HG03095 (cell line): Measurements from ENCODE around the gene TSPAN11.

Experiments used
- ATAC-seq: cut with Tn5 transposase; IDR thresholded peaks from one replicate; pipeline ENCODE4 v1.9.1; 2021; ENCODE audit warnings: moderate library complexity; ENCODE audit not compliant: unreplicated experiment

Gene TSPAN11

DNA sequence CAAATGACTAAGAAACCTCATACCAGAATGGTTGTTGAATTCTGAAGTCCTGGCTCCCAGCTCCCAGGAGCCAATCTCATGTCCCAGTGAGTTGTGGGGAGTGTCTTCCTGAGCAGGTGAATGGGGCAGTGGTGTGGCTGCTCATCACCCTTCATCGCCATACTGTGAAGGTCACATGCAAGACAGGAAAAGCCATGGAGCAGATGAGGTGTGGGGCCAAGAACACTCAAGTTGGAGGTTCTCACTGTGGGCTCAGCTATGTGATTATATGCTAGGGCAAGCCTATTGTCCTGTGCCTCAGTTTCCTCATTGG, 16.6 kb upstream of the TSPAN11 start:
- ATAC-seq, result no peak

DNA sequence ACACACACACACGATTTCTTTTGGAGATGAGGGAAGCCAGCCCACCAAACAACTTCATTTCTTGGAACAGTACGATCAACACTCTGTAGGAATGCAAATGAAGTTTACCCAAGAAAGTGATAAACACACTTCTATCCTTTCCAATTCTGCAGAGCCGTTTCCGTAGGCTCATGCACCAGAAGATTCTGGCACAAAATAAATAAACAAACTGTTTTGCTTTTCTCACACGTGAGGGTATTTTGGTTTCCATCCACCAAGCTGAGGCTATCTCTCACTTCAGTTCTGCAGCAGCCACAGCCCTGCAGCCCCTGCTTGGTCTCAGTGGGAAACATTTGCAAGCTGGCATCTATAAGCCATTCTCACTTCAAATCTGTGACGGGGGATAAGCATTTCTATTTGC, 15.3 kb upstream of the TSPAN11 start:
- ATAC-seq, result no peak

DNA sequence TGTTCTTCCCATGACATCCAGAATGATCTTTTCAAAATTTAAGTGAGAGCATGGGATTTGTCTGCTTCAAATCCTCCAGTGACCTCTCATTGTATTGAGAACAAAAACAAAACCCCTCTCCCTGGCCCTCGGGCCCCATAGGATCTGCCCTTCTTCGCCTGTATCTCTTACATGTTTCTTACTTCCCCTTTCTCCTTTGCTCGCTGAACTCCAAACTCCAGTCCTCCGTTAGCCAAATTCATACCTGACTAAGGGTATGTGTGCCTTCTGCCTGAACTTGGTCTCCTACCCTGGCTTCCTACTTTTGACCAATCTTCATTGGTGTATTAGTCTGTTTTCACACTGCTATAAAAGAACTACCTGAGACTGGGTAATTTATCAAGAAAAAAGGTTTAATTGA, 13.2 kb upstream of the TSPAN11 start:
- no peak for ATAC-seq

DNA sequence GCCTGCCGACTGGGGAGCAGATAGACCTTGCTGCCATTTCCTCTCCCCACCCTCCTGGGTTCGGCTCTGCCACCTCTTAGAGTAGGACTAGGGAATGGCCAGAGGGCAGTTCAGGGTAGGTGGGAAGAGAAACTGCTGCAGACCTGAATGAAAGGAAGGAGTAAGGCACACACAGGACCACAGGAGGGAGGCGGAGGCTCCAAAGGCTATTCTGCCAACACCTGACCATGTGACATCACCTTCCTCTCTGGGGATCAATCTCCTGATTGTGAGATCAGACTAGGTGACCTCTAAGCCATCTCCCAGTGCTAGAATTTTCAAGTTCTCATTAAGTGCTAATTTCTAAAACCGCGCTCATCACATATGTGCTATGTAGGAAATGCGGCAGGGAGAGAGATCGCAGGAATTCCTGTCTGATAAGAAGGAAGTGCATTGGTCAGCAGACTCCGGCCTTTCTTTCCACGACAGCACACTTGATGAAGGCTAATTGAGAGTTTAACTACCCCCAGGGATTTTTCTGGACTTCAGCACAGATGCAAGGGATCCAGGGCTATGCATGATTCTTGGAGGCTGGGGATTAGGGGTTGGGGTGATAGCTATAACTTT, 11.5 kb upstream of the TSPAN11 start:
- ATAC-seq, result no peak

DNA sequence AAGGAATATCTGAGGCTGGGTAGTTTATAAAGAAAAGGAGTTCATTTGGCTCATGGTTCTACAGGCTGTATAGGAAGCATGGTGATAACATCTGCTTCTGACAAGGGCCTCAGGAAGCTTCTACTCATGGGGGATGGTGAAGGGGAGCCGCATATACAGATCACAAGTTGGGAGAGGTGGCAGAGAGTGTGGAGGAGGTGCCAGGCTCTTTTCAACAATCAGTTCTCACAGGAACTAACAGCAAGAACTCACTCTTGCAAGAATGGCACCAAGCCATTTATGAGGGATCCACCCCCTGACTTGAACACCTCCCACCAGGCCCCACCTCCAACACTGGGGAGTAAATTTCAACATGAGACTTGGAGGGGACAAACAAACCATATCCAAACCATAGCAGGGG, 3.5 kb upstream of the TSPAN11 start:
- no peak for ATAC-seq

DNA sequence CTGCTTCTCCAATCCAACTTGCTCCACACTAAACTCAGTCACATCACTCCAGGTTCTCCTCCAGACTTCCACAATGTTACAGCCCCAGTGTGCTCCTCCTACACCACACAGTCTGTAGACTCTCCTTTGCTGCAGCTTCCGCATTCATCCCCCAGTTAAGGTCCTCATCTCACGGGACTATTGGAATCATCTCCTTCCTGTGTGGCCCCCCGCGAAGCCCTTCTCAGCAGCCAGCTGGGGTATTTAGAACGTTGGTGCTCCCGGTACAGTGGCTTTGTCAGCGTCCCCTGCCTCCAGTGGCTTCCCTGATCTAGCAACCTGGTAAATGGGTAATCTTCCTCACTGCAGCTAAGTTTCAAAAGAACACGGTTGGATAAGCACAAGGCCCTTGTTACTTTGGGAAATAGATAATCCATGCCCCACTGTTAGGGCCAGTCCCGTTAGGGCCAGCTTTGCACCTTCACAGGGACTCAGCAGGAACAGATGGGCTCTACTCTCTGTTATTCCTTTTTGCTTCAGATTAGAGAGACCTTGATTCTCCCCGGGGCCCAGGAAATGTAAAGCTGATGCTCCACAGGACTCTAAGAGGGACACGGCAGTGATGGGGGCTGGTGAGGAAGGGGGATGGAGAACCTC, 823 bp upstream of the TSPAN11 start:
- no peak for ATAC-seq

DNA sequence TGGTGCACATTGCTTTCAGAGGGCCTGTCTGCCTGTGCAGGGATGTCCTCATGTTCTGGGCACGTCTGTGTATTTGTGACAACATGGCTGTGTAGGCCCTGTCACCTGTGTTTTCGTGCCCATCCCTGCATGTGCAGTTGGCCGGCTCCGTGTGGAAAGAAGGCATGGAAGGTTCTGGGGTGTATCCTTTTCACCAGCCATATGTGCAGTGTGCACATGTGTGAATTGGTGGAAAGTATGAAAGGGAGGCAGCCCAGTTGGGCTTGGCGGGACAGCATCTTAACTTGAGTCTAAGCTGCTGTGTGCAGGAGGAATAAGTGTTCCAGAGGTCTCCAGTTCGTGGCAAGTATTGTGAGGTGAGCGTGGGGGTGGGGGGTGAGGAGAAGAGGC, 669 bp downstream of the TSPAN11 start:
- ATAC-seq, result no peak

DNA sequence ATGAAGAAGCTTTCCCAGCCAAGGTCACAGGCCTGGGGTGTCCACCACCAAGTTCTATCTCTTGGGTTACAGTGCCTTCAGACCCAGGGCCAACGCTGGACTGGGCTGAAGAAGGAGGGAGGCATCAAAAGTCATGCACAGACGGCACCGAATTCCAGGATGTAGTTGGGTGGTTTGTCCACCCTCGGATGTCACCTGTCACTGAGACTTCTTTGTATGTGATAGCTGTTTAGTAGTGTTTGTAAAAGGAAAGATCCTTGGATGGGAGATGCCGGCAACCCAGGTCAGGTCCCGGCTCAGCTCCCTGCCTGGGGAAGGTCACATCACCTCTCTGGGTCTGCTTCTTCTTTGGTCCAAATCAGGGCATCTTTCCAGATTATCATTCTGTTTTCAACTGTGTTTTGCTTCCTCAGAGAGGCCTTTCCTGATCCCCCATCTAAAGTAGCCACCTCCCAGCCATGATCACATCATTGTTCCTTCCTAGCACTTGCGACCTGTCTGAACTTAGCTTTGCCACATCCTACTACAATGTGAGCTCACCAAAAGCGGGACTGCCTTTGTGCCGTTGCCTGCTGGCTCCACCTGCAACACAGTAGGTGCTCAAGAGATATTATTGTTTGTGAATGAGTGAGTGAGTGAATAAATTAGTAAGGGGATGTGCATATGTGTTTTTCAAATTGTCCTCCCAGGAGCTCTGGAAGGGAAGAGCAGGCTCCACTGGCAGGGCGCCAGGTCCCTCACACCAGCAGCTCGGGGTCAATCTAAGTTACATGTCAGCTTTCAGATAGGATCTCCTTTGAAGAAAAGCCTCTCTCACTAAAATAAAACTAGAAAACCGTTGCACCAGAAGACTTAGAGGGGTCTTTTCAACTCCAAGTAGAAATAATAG, 2.1 kb downstream of the TSPAN11 start:
- ATAC-seq, result no peak

DNA sequence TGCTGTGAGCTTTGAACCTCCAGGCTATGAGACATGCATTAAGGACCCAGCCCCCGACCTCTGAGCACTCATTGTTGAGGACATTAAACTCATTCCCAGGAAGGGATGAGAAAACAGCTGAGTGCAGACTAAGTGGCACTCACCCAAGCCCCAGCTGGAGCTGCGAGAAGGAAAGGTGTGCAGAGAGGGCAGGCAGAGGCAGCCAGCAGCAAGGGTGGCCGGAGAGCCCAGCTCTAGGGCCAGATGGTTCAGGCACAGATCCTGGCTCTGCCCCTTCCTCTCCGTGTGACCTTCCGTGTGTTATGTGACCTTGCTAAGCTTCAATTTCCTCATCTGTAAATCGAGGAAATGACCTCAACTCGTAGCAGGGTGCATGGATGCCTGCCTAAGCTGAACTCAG, 3.7 kb downstream of the TSPAN11 start:
- no peak for ATAC-seq

DNA sequence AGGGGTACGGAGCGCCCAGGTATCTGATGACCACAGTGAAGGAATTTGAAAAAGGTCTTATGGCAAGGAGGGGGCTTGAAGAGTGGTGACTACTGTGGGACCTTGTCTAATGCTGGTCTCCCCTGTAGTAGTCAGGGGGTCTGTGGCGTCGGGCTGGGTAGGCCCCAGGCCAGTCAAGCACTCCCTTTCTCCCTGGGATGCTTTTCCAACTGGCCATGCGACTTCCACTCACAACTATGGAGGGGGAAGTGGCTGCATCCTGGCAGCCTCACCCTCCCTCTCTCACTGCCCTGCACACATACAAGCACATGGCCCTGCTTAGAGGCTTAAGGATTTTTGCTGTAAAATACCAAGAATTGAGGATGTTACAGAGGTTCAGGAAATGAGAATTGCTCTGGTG, 4.1 kb downstream of the TSPAN11 start:
- ATAC-seq, result no peak

DNA sequence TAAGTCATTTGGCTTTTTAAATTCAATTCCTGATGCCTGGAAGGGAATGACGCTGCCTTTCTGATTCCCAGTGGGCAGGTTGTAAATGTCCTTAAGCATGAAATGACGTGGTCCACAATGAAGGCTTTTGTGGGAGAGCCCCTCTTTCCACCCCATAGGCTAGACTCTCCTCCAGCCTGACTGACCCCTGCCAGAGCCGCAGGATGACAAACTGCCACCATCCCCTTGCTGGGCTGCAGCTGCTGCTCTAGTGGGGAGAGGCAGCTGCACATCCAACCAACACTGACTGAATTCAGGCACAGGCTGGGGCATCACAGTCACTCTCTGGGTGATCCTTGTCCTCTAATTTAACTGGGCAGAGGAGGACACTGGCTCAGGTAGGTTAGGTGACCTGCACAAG, 6.3 kb downstream of the TSPAN11 start:
- ATAC-seq, result no peak

DNA sequence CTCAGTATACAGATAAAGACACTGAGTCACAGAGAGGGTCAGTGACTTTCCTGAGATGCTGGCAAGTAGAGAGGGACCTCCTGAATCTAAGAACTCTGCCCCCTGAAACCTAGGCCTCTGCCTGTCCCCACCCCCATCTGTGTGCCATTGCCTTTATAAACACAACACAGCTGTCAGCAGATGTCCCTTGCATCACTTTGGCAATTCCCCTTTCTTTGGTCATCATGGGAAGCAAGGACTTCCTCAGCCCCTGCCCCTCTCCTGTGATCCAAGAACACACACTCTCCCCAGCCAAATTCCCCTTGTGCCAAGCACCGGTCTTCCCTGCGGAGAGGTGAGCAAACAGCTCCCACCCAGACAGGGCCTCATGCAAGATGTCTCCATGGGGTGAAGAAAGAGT, 8.3 kb downstream of the TSPAN11 start:
- ATAC-seq, result no peak

DNA sequence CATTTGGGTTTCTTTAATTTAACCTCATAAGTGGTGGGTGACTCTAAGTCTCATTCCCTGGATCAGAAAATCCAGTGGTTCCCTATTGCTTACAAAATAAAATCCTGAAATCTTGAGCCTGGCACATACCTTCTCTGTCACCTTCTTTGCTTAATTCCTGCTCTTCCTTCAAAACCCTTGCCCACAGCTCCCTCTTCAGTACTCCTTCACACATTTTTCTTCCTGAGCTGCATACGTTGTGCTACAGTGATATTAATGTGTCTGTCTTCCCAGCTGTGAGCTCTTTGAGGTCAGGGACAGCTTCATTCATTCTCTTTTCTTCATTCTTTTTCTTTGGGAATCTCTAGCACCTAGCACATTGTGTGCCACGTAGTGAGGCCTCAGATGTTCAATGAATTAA, 9.5 kb downstream of the TSPAN11 start:
- ATAC-seq, result no peak

DNA sequence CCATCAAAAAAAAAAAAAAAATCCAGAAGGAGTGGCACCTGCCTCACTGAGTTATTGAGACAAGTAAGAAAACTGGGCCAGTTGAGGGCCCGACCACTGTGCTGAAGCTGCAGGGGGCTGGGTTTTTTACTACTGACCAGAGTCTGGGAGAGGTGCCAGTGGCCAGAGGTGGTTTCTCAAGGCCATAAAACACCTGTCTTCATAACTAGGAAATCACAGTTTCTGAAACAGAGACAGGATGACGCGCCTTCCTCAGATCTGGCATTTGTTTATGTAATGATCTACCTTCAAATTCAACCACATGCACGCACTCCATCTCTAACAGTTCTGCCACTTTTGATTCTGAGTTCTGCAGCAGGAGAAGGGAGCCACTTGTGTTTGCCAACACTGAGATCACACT, 12.7 kb downstream of the TSPAN11 start:
- ATAC-seq, result no peak

DNA sequence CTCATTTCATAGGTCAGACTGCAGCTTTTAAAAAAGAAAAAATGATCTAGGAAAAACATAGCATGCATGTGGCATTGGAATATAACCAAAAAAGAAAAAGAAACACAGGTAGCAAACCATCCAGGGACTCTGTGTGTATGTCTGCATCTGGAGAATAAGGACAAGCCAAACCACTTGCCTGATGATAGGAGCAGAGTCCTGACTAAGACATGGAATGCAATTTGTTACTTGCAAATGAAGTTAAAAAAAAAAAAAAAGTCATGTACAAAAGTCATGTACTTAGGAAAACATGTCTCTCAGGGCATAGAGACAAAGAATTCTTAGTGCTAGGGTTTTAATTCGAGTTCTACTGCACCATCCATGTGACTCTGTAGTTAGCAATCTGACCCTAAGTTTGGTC, 15.9 kb downstream of the TSPAN11 start:
- ATAC-seq, result no peak

DNA sequence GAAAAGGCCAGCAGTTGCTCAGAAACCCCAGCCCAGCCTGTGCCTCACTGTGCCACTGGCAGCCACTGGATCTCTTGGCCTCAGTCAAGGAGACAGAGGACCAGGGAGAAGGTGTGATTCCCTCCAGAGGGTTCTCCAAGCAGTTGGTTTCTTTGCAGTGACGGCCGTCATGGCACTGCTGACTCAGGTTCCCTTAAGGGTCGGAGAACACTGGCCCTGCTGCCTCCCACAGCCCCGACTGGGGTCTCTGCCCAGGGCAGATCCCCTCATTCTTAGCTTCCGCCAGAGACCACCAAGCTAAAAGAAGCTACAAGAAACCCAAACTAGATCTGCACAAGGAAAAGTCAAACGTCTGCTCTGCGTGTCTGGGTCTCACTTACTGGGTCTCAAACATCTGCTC, 16.4 kb downstream of the TSPAN11 start:
- ATAC-seq, result no peak

DNA sequence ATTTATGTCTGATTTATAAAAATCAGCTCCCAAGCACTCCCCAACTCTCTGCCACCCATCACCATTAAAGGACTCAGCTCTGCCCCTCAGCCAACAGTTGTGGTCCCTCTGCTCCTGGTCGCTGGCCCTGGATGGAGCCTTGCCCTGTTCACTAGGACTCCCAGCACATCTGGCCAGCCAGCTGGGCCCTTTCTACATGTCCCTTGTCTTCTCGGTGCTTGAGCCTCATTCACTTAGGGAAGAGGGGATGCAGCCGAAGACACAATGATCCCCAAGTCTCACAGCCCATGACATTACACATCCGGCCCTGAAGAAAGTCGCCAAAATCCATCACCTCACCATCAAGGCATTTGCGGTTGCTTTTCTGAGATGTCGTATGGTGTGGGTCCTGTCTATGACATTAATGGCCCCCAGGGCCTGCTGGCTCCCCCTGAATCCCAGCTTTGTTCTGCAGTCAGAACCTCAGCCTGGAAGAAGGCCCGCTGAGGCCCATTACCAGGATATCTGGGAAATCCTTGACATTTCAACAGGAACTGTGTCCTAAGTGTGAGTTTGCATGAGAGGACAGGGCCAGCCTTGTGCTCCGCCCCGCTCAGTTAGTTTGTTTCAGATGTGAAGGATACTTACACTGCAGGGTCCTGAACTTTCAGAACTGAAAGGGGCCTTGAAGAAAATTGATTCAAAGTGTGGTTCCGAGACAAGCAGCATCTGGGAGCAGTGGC, 19.1 kb downstream of the TSPAN11 start:
- no peak for ATAC-seq

DNA sequence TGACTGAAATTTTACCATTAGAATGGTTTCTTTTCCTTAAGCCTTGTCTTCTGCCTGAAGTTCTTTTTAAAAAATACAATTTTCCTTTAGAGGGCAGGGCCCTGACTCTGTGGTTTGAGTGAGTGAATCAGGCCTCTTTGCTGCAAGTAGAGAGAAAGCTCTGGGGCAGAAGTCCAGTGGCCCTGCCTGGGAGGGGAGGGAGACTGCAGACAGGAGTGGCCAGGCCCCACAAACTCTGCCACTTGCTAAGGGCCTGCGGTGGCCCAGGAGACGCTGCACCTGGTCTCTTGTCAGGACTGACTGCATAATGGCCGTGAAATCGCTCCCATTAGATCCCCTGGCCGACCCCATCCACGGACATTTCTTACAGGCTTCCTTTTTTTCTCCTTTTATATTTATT, 25.5 kb downstream of the TSPAN11 start:
- no peak for ATAC-seq

DNA sequence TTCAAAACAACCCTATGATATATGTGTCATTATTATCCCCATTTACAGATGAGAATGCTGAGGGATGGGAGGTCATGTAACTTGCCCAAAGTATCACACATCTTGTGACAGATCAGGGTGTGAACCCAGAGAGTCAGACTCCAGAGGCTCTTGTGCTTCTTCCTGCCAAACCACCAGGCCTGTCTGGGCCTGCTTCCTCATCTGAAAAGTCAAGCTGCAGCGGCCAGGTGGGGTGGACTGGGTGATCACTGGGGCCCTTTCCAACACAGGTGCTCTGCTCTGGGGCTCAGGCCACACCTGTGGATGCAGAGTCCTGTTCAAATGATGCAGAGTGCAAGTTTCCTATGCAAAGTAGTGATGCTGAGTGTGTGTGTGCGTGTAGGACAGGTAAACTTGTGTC, 26.7 kb downstream of the TSPAN11 start:
- no peak for ATAC-seq

DNA sequence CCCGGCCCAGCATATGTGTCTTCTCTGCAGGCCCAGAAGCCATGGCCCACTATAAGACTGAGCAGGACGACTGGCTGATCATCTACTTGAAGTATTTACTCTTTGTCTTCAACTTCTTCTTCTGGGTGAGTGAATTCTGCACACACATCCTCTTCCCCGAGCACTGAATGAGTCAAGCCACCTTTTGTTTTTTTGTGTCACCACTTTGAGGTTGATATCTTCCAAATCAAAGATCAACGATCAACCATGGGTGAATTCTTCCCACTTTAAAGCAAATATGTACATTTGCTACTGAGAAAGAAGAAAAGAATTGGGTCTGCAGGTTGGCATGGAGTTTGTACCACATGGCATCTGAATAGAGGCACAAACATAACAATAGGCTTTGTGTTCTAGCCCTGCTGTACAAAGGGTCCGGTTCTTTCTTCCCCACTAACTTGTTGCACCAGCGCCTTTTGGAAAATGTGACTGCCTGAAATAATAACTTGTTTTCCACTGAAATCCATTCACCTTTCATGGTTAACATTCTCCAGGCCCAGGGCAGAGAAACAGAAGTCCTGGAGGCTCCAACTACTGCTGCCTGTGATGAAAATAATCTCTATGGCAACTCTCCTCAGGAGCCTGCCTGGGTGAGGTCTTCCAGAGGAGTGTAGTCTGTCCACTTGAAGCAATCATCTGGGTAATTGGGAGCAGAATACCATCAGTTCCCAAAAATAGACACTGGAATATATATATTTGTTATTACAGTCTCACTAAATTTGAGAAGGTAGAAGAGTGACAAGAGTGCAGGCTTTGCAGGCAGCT, 27.6 kb downstream of the TSPAN11 start:
- ATAC-seq, result no peak

DNA sequence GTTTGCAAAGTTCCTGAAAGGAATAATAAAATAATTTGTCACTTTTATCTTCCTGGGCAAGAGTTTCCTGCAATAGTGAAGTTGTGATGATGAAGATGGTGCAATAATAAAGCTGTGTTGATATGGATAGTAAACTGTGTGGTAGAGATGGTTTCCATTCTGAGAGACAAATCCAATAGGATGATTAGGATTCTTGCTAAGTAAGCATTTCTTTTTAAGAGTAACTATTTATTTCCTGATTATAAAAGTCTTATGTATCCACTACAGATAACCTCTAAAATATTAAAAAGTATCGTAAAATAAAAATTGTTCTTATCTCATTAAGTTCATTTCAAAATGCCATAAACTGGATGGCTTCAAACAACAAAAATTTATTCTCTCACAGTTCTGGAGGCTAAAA, 28.7 kb downstream of the TSPAN11 start:
- ATAC-seq, result no peak
